Neural progenitor cell (in vitro differentiated cells): ENCODE measurements around the gene CPM.

Experiments used
- EZH2 ChIP-seq: fragments of 200-600 bp; sonication (generic); IDR thresholded peaks from 2 replicates; pipeline ENCODE4 v1.6.1; 2017; ENCODE audit warnings: antibody characterized with exemption, mild to moderate bottlenecking, moderate library complexity
- EZH2phosphoT487 ChIP-seq: fragments of 200-600 bp; sonication (generic); IDR thresholded peaks from 2 replicates; pipeline ENCODE4 v1.6.1; 2017; ENCODE audit warnings: antibody characterized with exemption
- TF ChIP-seq, protein P1 (sequence below): fragments of 200-600 bp; sonication (generic); IDR thresholded peaks from 2 replicates; pipeline ENCODE4 v1.5.1; 2017; ENCODE audit warnings: antibody characterized with exemption, mild to moderate bottlenecking

DNA sequence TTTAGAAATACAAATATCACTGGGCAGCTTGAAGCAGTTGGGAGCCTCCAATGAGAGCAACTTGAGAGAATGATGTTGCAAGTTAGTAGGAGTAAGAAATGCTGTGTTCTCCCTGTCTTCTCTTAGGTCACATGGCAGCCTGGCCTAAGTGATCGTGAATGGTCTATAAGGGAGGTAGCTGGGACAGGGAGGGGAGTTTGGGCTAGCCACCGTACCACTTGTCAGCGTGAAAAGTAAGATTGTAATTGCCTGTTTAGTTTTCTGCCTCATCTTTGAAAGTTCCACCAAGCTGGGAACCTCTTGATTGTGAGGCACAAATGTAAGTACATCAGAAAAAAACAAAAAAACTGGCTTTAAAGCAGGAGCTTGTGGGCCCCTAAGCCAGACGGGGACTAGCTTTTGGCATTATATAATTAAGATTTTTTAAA is 88.6 kb downstream of the CPM start:
- TF ChIP-seq, protein P1, sequence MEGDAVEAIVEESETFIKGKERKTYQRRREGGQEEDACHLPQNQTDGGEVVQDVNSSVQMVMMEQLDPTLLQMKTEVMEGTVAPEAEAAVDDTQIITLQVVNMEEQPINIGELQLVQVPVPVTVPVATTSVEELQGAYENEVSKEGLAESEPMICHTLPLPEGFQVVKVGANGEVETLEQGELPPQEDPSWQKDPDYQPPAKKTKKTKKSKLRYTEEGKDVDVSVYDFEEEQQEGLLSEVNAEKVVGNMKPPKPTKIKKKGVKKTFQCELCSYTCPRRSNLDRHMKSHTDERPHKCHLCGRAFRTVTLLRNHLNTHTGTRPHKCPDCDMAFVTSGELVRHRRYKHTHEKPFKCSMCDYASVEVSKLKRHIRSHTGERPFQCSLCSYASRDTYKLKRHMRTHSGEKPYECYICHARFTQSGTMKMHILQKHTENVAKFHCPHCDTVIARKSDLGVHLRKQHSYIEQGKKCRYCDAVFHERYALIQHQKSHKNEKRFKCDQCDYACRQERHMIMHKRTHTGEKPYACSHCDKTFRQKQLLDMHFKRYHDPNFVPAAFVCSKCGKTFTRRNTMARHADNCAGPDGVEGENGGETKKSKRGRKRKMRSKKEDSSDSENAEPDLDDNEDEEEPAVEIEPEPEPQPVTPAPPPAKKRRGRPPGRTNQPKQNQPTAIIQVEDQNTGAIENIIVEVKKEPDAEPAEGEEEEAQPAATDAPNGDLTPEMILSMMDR: no peak
- no peak for TF ChIP-seq EZH2
- no peak for TF ChIP-seq EZH2phosphoT487
